ENCODE results near the gene LRRTM2. TPM values are rescaled to one million over a fixed set of nuclear protein-coding genes. Genes with fewer than 3 reads are reported as not detected.
A peak's percentile ranks its signal among the peaks of the same experiment; 100 is the strongest.

LRRTM2 gene
- total and polyA plus RNA-seq, 2 of the 4 experiments (the other 2 are of a cell fraction), result 0.53 to 2.0 TPM

DNA sequence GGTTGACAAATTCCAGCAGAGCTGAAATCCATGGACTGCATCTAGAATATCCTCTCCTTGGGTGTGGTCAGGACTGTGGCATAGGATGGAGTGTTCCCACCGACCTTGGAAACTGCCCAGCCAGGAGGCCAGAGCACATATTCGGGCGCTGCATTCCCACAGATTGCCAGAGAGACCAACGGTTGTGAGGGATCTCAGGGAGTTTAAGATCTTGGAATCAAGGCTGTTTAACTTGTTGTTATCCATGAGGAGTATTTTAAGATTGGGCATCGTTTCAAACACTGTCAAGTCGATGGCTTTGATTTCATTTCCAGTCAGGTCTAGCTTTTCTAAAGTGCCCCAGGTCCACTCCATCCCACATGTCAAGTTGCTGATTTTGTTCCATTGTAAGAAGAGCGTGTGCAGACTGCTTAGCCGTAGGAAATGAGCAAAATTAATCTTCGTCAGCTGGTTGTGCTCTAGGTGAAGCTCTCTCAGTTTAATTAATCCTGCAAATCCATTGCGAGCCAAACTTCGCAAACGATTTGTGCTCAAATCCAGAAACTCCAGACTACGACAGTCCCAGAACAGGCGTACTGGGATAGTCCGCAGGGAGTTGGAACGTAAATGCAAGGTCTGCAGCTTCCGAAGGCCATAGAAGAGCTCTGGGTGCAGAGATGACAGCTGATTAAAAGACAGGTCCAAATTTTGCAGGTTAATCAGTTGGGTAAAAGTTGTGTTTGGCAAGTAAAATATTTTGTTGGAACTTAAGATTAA is 1.5 kb downstream of the LRRTM2 start:
- no peak overlapping the region for H3K56ac ChIP-seq (ENCODE audit: extremely low read depth, insufficient read depth, low read length)
- H2BK120ac ChIP-seq (ENCODE audit: low read depth, low read length), result no peak overlapping the region
- no peak for DNase-seq
- H2AK9ac ChIP-seq (replicated peaks; ENCODE audit: low read depth, low read length, poor library complexity), result no peak overlapping the region
- no peak for ATAC-seq (ENCODE audit: low read depth)
- H3K27ac ChIP-seq (ENCODE audit: insufficient read depth, low read length), result no peak overlapping the region
- H3K4ac ChIP-seq (ENCODE audit: low read depth, low read length), result no peak overlapping the region
- peak overlapping the region; percentile 13 for H3K23ac ChIP-seq (ENCODE audit: low read depth, low read length)
- 99% methylated on average over 9 of the region's 17 CpGs; no CpG with 5 or more reads in 1 of the 2 experiments for WGBS, 2 experiments (ENCODE audit: extremely low coverage in 2 of 2, insufficient read length in 1 of 2)
- 0 out of 2 replicates have a peak overlapping the region, but pooled peaks have one; percentile 17 for H3K4me2 ChIP-seq (ENCODE audit: low read depth, low read length)
- H2AK5ac ChIP-seq (ENCODE audit: low read depth, low read length), result no peak overlapping the region
- H3K18ac ChIP-seq (ENCODE audit: low read depth, low read length), result no peak overlapping the region
- no peaks in the 10 kb centered on the region for H3K9me3 ChIP-seq (ENCODE audit: control insufficient read depth, insufficient read depth, low read length)
- H2BK15ac ChIP-seq (ENCODE audit: low read depth, low read length), result no peak overlapping the region
- H2AFZ ChIP-seq (replicated peaks; ENCODE audit: low read length, poor library complexity), result no peak overlapping the region
- no peak overlapping the region for H4K5ac ChIP-seq (ENCODE audit: low read depth, low read length)
- peaks cover 3% of the 10 kb centered on the region; the same call in 1 of the 2 replicates for H3K36me3 ChIP-seq (ENCODE audit: control insufficient read depth, insufficient read depth, low read length)
- dilution Hi-C loops (cut with HindIII; ENCODE audit: low sequenced_read_pairs, unreplicated experiment), result no loop called here
- in situ Hi-C loops (cut with MboI; ENCODE audit: low sequenced_read_pairs), result no loop called here
- H3K4me1 ChIP-seq (ENCODE audit: control insufficient read depth, insufficient read depth, low read length), result peaks cover 25% of the 10 kb centered on the region
- peaks cover 81% of the 10 kb centered on the region for H4K20me1 ChIP-seq (ENCODE audit: insufficient read depth, low read length)
- H3K9ac ChIP-seq (ENCODE audit: low read depth, low read length), result no peak overlapping the region
- peak overlapping the region; percentile 25; the same call in 1 of the 2 replicates for H3K14ac ChIP-seq (replicated peaks; ENCODE audit: low read depth, low read length)
- no peaks in the 10 kb centered on the region for H3K27me3 ChIP-seq (ENCODE audit: control insufficient read depth, insufficient read depth, low read length)
- peaks cover 21% of the 10 kb centered on the region for H3K9me1 ChIP-seq (ENCODE audit: insufficient read depth, low read length)
- H2BK5ac ChIP-seq (ENCODE audit: low read depth, low read length, poor library complexity, severe bottlenecking), result no peak overlapping the region
- intact Hi-C loops (cut with micrococcal nuclease), result no loop called here
- H4K8ac ChIP-seq (ENCODE audit: low read depth in 2 of 2, low read length in 2 of 2), result no peak overlapping the region
- peaks cover 39 to 70% of the 10 kb centered on the region in 2 experiments for H3K79me1 ChIP-seq (ENCODE audit: low read depth in 1 of 2, low read length in 2 of 2)
- ChIA-PET CTCF (no interaction called here), POLR2A (ENCODE audit: unreplicated experiment) (interaction anchor here (0.6 kb wide), 1 partner anchor 238 kb away, joined by 4 read pairs; no protein-coding TSS in a partner anchor)
- no peak overlapping the region for H2BK20ac ChIP-seq (ENCODE audit: low read depth, low read length)
- H4K91ac ChIP-seq (ENCODE audit: insufficient read depth, low read depth, low read length), result no peak overlapping the region
- H3K4me3 ChIP-seq (ENCODE audit: insufficient read depth, low read depth, low read length), result no peak overlapping the region
- no TSS peak for BruUV-seq (replicated peaks)
- no peak for TF ChIP-seq RCOR1 (IDR thresholded peaks at IDR 0.05; ENCODE audit: insufficient replicate concordance, low read length)
- no peak for TF ChIP-seq CHD1 (IDR thresholded peaks at IDR 0.05; ENCODE audit: low read depth, low read length)
- TF ChIP-seq, protein P1, sequence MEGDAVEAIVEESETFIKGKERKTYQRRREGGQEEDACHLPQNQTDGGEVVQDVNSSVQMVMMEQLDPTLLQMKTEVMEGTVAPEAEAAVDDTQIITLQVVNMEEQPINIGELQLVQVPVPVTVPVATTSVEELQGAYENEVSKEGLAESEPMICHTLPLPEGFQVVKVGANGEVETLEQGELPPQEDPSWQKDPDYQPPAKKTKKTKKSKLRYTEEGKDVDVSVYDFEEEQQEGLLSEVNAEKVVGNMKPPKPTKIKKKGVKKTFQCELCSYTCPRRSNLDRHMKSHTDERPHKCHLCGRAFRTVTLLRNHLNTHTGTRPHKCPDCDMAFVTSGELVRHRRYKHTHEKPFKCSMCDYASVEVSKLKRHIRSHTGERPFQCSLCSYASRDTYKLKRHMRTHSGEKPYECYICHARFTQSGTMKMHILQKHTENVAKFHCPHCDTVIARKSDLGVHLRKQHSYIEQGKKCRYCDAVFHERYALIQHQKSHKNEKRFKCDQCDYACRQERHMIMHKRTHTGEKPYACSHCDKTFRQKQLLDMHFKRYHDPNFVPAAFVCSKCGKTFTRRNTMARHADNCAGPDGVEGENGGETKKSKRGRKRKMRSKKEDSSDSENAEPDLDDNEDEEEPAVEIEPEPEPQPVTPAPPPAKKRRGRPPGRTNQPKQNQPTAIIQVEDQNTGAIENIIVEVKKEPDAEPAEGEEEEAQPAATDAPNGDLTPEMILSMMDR (conservative IDR thresholded peaks at IDR 0.05; ENCODE audit: low read depth, low read length), result no peak
- no peak for TF ChIP-seq MXI1 (IDR thresholded peaks at IDR 0.05; ENCODE audit: borderline replicate concordance, low read depth, low read length)
- TF ChIP-seq BHLHE40 (IDR thresholded peaks at IDR 0.05; ENCODE audit: low read depth, low read length), result no peak
- TF ChIP-seq RFX5 (IDR thresholded peaks at IDR 0.05; ENCODE audit: low read depth, low read length), result no peak
- TF ChIP-seq CEBPB (IDR thresholded peaks at IDR 0.05; ENCODE audit: low read depth, low read length), result no peak
- TF ChIP-seq, protein P2, sequence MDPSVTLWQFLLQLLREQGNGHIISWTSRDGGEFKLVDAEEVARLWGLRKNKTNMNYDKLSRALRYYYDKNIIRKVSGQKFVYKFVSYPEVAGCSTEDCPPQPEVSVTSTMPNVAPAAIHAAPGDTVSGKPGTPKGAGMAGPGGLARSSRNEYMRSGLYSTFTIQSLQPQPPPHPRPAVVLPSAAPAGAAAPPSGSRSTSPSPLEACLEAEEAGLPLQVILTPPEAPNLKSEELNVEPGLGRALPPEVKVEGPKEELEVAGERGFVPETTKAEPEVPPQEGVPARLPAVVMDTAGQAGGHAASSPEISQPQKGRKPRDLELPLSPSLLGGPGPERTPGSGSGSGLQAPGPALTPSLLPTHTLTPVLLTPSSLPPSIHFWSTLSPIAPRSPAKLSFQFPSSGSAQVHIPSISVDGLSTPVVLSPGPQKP (IDR thresholded peaks at IDR 0.05; ENCODE audit: borderline replicate concordance, low read depth, low read length), result no peak
- TF ChIP-seq MAZ (IDR thresholded peaks at IDR 0.05; ENCODE audit: borderline replicate concordance, low read depth, low read length), result no peak
- TF ChIP-seq POLR2A (IDR thresholded peaks at IDR 0.05; ENCODE audit: low read depth, low read length), result no peak
- no peak for TF ChIP-seq RAD21 (IDR thresholded peaks at IDR 0.05; ENCODE audit: low read length)
- TF ChIP-seq SMC3 (IDR thresholded peaks at IDR 0.05; ENCODE audit: low read depth, low read length), result no peak
- no peak for TF ChIP-seq FOS (IDR thresholded peaks at IDR 0.05; ENCODE audit: low read depth, low read length)
- TF ChIP-seq, protein P3, sequence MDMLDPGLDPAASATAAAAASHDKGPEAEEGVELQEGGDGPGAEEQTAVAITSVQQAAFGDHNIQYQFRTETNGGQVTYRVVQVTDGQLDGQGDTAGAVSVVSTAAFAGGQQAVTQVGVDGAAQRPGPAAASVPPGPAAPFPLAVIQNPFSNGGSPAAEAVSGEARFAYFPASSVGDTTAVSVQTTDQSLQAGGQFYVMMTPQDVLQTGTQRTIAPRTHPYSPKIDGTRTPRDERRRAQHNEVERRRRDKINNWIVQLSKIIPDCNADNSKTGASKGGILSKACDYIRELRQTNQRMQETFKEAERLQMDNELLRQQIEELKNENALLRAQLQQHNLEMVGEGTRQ (IDR thresholded peaks at IDR 0.05; ENCODE audit: low read depth, low read length), result no peak
- no peak for TF ChIP-seq MAFK (IDR thresholded peaks at IDR 0.05; ENCODE audit: low read depth, low read length)
